NCI-H226 (cell line): ENCODE results near the gene DPYSL3.
"Not testable (repeated sequence)": the region's sequence is repeated elsewhere in the genome, so short reads cannot be mapped to it uniquely, and the experiment has no call there.

Experiments
- DNase-seq: peaks from one replicate; pipeline ENCODE4 v3.0.0-alpha.2; 2015

Gene DPYSL3

GRCh38 chr5:147509710-147510651, at the start of gene DPYSL3:
TSS of gene DPYSL3 (minus strand) at chr5:147510068. CDS start at chr5:147509858, 210 bp downstream.
- DNase-seq = peak; percentile 14

DNA sequence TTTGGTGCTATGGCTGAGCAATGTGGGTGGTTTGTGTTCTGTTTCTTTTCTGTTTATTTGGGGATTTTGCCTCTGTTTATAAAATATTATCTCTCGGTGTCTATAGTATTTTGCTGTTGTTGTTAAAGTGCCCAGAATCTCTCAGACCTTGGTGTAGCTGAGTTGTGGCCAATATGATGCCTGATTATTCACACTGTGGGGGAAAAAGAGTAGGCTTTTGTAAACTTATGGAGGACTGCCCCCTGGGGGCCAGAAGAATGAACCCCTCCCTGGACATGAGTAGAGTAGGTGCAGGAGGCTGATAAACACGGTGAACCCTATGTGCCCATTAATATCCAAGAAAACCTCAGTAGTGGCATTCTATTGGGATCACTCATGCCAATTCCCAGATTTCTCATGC, 49.0 kb upstream of the DPYSL3 start:
- peak; percentile 65 for DNase-seq

- DNase-seq = peak; percentile 66
Observed at GRCh38 chr5:147557876-147558745, 48.2 kb upstream of the DPYSL3 start.

DNA sequence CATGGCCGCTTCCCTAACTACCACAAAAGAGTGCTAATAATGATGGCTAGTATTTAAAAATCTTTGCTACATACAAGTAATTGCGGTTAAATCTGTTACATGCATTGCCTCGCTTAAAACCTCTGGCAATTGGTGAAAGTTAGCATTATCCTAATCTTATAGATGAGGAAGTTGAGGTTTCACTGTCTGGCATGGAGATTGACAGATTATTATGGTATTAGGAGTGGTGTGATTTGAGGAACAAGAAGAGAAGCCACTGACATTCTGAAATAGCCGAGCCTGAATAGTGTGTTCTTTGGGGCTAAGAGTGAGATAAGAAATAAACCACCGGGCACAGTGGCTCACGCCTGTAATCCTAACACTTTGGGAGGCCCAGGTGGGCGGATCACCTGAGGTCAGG, 45.3 kb upstream of the DPYSL3 start:
- DNase-seq = no peak

DNA sequence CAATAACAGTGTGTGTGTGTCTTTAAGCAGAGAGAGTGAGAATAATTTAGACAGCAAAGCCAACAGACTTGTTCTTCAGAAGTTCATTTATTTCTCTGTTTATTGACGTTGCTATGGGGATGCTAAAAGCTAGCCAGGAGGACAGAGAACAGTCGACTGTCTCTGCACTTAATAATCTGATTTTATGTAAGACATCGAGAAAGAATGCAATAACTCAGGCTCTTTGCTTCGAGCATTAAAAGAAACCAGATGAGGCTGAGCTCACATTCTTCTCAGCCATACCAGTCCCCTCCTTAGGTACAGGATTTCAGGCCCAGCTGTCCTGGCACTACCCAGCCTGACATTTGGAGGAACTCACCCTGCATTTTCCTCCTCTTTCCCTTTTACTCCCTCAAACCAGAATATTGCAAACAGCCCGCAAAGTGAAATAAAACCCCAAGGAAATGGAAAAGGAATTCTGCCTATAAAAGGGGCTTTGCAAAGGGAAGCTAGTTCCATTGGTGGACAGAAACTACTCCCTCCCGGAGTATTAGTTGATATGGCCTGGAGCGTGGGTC, 44.5 kb upstream of the DPYSL3 start:
- no peak for DNase-seq

- not testable (repeated sequence) for DNase-seq
Observed at GRCh38 chr5:147553817-147554216, 43.9 kb upstream of the DPYSL3 start.

DNA sequence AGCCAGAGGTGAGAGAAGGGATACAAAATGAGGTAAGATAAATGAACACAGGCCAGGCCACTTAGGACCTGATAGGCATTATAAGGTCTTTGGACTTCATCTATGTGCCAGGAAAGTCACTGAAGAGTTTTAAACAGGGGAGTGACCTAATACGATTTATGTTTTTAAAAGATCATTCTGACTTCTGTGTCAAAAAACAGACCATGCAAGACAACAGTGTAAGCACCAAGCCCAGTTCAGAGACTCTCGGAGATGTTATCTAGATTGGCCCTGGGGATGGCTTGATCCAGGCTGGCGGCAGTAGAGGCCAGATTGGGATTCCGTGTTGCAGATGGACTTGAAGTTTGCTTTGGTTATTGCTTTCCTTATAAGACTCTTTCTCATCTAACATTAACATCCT, 43.0 kb upstream of the DPYSL3 start:
- DNase-seq = no peak

GRCh38 chr5:147551677-147552076, 41.8 kb upstream of the DPYSL3 start:
- DNase-seq = no peak

GRCh38 chr5:147547730-147548129, 37.9 kb upstream of the DPYSL3 start:
- peak; percentile 50 for DNase-seq

GRCh38 chr5:147544556-147544955, 34.7 kb upstream of the DPYSL3 start:
- DNase-seq = no peak

DNA sequence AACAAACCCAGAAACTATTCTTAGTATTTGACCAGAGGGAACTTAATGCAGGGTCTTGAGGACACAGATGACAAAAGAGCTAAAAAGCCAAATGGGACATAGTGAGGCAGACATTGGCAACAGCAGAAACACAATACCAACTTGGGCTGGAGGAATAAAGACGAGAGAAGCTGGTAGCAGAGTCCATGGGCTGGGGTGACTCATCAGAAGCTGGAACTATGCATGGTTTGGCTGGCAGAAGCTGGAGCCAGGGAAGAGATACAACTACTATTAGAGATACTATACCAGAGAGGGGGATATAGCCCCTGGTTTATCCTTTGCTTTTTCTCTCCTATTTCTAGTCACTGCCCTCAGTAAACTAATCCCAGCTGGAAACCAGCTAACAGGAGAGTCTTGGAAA, 29.2 kb upstream of the DPYSL3 start:
- DNase-seq = peak; percentile 75

GRCh38 chr5:147538236-147538635, 28.4 kb upstream of the DPYSL3 start:
- DNase-seq = peak; percentile 82

- no peak for DNase-seq
Observed at GRCh38 chr5:147534172-147534951, 24.5 kb upstream of the DPYSL3 start.

DNA sequence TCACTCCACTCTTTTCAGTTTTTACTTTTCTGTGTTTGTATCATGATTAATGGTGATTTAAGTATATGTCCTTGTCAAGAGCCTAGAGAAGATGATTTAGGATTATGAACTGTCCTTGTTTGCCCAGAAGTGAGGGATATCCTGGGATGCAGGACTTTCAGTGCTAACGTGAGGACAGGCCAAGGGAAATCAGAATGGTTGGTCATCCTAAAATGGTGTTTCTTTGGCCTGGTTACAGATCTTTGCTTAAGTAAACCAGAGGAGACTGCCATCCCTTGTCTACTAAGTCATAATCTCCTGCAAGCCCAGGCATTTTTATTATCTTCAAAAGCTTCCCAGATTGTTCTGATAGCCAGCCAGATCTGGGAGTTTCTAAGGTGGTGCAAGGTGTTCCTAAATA, 22.3 kb upstream of the DPYSL3 start:
- no peak for DNase-seq

DNA sequence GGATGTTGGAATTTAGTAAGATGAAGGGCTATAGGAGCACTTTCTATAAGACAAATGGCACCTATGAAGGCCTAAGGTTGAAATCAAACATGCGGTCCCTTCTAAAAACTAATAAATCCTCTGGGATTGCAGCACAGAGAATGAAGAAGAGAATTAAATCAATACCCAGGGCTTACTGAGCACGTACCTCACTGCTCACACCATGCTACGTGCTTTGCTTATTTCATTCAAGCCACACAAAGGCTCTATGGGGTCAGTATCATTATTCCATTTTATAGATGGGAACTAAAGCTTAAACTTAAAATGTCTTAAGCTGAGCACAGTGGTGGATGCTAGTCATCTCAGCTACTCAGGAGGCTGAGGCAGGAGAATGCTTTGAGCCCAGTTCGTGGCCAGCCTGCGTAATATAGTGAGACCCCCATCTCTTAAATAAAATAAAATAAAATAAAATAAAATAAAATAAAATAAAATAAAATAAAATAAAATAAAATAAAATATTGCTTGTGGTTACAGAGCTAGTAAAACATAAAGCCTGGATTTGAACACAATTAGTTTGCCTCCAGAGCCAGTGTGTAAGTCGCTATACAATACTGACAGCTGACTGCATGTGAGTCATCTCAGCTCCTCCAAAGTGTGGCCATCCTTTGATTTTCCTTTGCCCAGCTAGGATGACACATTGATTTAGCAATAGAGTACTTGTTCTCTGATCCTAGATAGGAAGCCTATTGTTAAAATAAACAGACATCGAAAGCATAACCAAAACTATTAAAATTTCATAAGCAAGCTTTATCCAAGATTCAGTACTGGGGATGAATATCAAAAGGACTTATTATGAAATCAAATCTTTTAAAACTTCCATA, 20.9 kb upstream of the DPYSL3 start:
- peak; percentile 74 for DNase-seq

GRCh38 chr5:147523069-147523468, 13.2 kb upstream of the DPYSL3 start:
- DNase-seq = no peak

DNA sequence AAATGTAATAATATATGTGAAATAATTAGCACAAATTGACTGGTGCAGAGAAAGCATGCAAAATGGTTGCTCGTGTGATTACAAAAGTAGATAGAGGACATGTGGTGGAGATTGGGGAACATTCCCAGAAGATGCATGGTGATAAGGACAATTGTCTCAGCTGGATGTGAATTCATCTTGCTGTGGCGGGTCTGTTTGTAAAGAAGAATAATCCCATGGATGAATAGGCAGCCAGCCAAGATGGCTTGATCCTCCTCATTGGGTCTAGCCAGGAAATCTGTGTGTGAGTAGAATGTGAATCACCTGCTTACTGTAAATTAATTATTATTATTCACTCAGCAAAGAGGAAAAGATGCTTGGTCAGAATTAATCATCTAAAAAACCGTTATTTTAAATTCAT, 12.6 kb upstream of the DPYSL3 start:
- DNase-seq = peak; percentile 42

- DNase-seq = no peak
Observed at GRCh38 chr5:147520450-147520849, 10.6 kb upstream of the DPYSL3 start.

GRCh38 chr5:147519380-147519779, 9.5 kb upstream of the DPYSL3 start:
- peak; percentile 40 for DNase-seq

GRCh38 chr5:147517383-147517782, 7.5 kb upstream of the DPYSL3 start:
- no peak for DNase-seq

GRCh38 chr5:147515269-147515668, 5.4 kb upstream of the DPYSL3 start:
- no peak for DNase-seq
